HG03045 (cell line): ENCODE data around the gene PDC.
A peak's percentile ranks its signal among the peaks of the same experiment; 100 is the strongest.
"Not testable (repeated sequence)": the region's sequence is repeated elsewhere in the genome, so short reads cannot be mapped to it uniquely, and the experiment has no call there.

Source experiments
- ATAC-seq: cut with Tn5 transposase; IDR thresholded peaks from one replicate; pipeline ENCODE4 v1.9.1; 2021; ENCODE audit warnings: mild to moderate bottlenecking, moderate library complexity; ENCODE audit not compliant: unreplicated experiment

The PDC gene

GRCh38 chr1:186473047-186473446 is 12.1 kb upstream of the PDC start:
- ATAC-seq: no peak

DNA sequence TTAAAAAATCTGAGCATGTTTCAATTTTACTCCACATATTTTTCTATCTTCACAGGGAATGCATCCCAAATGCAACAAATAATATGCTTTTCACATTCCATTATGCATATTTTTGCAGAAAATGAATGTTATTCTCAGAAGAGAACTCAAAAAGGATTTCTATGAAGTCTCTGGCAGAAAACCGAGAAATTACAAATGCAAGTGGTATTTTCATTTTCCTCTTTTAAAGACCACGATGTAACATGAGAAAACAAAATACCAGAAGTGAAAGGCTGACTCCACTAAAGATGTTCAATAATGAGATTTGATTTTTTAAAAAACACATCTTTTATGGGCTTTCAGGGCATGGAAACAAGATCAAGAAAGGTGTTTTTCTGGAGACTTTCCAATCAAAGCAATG is 5.0 kb upstream of the PDC start:
- ATAC-seq: no peak

- not testable (repeated sequence) for ATAC-seq
Observed at GRCh38 chr1:186465491-186465890, 4.6 kb upstream of the PDC start.

- ATAC-seq: no peak
Observed at GRCh38 chr1:186463926-186464325, 3.0 kb upstream of the PDC start.

DNA sequence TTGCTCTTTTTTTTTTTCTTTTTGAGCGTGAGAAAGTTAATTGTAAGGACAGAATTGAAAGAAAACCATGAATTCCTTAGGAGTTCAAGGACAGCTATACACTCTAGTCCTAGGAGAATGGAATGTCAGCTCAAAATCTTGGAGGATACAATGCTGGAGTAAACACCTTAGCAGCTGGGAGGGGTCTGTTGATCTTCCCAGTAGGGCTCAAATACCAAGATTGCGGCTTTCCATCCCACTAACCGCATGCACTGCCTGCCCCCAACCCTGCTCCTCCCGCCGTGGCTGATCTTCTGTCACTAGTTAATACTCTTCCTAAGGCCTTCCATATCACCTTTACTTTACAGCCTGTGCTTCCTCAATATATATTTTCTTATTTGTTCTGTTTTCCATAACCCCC is 2.6 kb upstream of the PDC start:
- ATAC-seq: no peak

- not testable (repeated sequence) for ATAC-seq
Observed at GRCh38 chr1:186459161-186459560, 1.8 kb downstream of the PDC start.

- no peak for ATAC-seq
Observed at GRCh38 chr1:186456729-186457255, 4.1 kb downstream of the PDC start.

- ATAC-seq: no peak
Observed at GRCh38 chr1:186454981-186455380, 5.9 kb downstream of the PDC start.

GRCh38 chr1:186446152-186446551 is 14.8 kb downstream of the PDC start:
- ATAC-seq: no peak

DNA sequence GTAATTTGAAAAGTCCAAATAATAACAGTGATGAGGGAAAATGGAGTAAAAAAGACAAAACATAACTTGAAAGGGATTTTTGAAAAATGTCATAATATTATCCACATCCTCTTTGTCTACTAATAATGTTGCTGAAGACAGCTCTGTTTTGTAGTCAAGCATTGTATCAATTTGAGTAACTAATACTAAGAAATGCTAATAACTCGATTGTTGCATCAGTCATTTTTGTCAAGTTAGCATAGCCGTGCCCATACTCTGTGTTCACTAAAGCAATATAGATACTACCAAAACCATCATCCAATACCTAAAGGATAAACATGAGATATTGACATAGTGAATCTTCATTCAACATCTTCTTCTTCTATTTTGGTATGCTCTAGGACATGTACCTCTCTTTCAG is 17.3 kb downstream of the PDC start:
- ATAC-seq: no peak

DNA sequence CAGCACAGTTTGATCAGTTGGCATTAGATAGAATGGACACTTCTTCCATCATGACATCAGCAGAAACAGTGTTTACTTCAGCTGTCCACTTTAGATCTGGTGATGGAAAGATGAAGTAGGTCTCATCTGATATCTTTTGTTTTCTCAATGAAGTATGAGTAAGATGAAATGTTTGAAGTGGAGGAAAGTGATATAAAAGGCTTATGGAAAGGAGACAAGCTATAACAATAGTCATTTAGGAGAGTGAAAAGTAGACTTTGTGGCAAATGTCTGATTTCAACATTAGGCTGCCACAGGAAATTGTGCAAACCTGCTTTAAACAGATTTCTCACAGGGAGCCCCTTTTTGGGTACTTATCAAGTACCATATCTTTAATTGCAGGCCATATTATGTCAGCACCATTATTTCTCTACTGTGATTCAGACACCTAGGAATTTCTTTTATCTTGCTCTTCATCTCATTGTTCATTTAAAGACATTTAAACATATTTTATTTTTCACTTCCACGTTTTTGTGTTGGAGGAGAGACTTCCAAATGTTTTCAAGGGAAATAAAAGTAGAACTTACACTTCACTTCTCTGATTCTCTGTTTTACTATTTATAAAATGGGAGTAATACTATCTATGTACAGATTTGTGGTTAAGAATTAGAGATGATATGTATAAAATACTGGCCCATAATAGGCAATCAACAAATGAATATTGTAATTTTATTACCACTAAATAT is 18.1 kb downstream of the PDC start:
- ATAC-seq: no peak

- ATAC-seq: no peak
Observed at GRCh38 chr1:186440584-186440983, 20.3 kb downstream of the PDC start.

DNA sequence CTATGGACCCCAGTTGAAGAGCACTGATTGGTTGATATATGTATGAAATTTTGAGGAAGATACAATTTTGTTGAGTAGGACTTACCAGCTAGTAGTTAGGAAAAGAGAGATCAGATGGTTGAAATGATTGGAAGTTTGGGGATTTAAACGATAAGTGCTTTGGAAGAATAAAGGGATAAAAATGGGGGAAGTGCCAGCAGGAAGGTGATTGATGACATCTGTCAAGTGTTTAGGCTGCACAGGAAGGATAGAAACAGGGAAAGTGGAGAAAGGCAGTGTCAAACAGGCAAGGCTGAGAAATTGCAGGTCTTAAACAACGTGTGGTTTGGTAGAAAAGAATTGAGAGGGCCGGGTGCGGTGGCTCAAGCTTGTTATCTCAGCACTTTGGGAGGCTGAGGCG is 22.3 kb downstream of the PDC start:
- ATAC-seq: no peak

DNA sequence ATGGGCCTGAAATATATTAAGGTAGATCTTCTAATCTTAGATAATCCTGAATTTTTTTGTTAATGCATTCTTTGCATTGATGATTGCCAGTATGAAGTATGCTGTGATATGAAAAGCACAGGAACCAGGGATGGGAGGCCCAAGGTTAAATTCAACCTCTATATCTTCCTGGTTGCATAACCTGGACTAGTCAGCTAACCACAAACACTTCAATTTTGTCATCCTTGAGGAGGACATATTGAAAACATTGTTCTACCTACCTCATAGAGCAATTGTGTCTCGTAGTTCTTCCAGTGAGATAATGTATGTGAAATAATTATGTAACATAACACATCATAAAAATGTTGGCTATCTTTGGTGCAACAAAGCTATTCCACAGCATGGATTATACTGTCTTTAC is 25.6 kb downstream of the PDC start:
- ATAC-seq: no peak

DNA sequence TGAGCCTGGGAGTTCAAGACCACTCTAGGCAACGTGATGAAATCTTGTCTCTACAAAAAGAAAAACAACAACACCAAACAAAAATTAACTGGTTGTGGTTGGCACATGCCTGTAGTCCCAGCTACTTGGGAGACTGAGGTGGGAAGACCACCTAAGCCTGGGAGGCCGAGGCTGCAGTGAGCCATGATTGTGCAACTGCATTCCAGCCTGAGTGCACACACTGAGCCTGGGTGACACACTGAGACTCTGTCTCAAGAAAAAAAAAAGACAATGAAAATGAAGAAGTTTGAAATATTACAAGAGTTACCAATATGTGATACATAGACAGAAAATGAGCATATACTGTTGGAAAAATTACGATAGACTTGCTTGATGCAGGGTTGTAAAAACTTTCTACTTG is 31.9 kb downstream of the PDC start:
- ATAC-seq: no peak

DNA sequence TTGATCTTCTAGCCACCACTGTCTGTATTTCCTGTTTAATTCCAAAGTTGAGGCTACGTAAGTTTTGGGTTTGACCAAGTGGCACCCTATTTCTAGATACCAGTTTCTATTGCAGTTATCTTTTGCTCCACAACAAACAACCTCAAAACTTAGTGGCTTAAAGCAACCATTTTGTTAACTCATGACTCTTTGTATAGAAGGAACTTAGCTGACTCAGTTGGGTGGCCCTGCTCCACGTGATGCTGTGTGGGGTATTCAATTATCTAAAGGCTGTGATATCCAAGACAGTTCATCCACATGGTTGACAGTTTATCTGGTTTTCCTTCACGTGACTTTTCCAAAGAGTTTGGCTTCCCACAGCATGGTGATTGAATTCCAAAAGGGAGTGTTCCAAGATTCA is 34.8 kb downstream of the PDC start:
- ATAC-seq: no peak

DNA sequence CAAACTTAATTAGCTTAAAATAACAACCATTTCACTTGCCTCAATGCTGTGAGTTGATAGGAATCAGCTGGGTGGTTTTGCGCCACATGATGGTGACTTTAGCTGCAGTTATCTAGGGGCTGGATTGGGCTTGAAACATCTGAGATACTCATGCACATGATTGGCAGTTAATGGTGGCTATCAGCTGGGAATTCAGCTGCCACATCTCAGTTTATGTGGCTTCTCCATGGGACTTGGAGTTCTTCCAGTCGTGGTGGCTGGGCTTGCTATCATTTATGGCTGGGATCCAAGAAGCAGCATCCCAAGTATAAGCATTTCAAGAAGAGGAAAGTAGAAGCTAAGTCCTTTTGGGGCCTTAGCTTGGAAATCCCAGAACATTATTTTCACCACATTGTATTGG is 36.4 kb downstream of the PDC start:
- ATAC-seq: no peak

- ATAC-seq: no peak
Observed at GRCh38 chr1:186421446-186421845, 39.5 kb downstream of the PDC start.

- ATAC-seq: peak; percentile 92
Observed at GRCh38 chr1:186420923-186421322, 40.0 kb downstream of the PDC start.

- ATAC-seq: no peak
Observed at GRCh38 chr1:186420311-186420710, 40.6 kb downstream of the PDC start.

- no peak for ATAC-seq
Observed at GRCh38 chr1:186418503-186418902, 42.4 kb downstream of the PDC start.

DNA sequence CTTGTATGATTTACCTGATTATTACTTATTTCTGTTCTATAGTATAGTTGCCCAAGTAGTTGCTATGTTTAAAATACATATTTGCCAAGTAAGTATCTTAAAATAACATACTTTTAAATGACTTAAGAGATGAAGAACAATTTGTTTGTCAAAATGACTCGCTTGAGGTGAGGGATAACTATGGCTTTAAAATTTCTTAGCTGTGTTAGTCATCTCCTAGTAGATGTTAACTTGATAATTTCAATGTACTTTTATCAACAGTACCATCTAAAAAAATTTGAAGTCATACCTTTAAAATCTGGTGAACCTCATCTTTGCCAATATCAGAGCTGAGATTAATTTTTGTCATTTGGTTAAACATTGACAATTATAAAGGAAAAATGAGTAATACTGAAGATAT is 47.6 kb downstream of the PDC start:
- ATAC-seq: no peak

DNA sequence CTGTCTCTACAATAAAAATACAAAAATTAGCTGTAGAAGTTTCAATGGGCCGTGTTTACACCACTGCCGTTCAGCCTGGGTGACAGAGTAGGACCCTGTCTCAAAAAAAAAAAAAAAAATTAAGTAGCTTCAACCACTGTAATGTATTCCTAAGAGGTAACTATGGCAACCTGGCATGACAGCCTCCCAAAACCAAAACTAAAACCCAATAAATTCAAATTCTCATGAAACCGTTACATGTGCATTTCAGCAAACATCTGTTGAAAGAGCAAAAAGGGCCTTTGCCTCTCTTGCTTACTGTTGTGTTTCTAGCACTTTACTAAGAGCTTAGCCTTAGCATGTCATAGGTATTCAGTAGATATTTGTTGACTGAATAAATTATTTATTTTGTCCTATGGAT is 51.8 kb downstream of the PDC start:
- peak; percentile 77 for ATAC-seq
